Sigmoid colon (tissue), 4 donors: ENCODE results near the gene SOX6.
"Not testable (repeated sequence)": the region's sequence is repeated elsewhere in the genome, so short reads cannot be mapped to it uniquely, and the experiment has no call there.

Experiments
- CTCF ChIP-seq, 4 experiments: fragments of 450-650 bp in 3 of 4; fragments of 200-600 bp in 1 of 4; IDR thresholded peaks; one replicate each; pipeline ENCODE4 v1.5.1; 2016 to 2019; ENCODE audit warnings: antibody characterized with exemption in 4 of 4, mild to moderate bottlenecking in 3 of 4, moderate library complexity in 2 of 4
- POLR2AphosphoS5 ChIP-seq, 4 donors: sonication (generic); formaldehyde crosslinking; IDR thresholded peaks; one replicate each; pipeline ENCODE4 v1.6.1; 2017; ENCODE audit warnings: antibody characterized with exemption in 4 of 4

GRCh38 chr11:15922745-15923144 is 433.6 kb downstream of the SOX6 start:
- TF ChIP-seq POLR2AphosphoS5, CTCF (IDR thresholded peaks at IDR 0.05): not testable (repeated sequence)
